HL-60 (cell line): ENCODE data around the gene GNPAT.

Source experiments
- POLR2AphosphoS5 ChIP-seq: IDR thresholded peaks from 2 replicates; pipeline ENCODE4 v1.6.1; 2012; ENCODE audit warnings: low read depth
- TF ChIP-seq, protein P1 (sequence below): IDR thresholded peaks from one replicate; pipeline ENCODE4 v1.5.1; 2011; ENCODE audit warnings: low read length, control low read depth, inconsistent platforms; ENCODE audit not compliant: insufficient read depth

DNA sequence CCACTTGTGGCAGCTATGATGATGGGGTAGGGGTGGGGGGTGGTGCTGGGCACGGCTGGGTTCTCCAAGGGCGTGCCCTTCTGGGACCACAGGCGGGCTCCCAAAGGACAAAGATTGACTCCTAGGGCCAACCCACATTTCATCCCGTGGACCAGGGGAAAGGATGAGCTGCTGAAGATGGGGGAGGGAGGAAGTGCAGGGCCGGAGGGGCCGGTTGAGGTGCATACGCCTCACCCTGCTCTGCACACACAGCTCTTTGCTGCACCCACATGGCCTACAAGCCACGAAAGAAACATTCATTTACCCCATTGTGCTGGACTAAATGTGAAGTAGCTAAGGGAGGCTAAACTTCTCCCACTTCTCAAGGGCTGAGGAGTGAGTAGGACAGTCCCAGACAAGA is 34.2 kb upstream of the GNPAT start:
- TF ChIP-seq, protein P1, sequence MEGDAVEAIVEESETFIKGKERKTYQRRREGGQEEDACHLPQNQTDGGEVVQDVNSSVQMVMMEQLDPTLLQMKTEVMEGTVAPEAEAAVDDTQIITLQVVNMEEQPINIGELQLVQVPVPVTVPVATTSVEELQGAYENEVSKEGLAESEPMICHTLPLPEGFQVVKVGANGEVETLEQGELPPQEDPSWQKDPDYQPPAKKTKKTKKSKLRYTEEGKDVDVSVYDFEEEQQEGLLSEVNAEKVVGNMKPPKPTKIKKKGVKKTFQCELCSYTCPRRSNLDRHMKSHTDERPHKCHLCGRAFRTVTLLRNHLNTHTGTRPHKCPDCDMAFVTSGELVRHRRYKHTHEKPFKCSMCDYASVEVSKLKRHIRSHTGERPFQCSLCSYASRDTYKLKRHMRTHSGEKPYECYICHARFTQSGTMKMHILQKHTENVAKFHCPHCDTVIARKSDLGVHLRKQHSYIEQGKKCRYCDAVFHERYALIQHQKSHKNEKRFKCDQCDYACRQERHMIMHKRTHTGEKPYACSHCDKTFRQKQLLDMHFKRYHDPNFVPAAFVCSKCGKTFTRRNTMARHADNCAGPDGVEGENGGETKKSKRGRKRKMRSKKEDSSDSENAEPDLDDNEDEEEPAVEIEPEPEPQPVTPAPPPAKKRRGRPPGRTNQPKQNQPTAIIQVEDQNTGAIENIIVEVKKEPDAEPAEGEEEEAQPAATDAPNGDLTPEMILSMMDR, result no peak
- no peak for TF ChIP-seq POLR2AphosphoS5
